Activated CD4-positive, alpha-beta T cell treated with anti-CD3 and anti-CD28 coated beads for 48 hours (primary cell): ENCODE results near the gene KRT38.
A peak's percentile ranks its signal among the peaks of the same experiment; 100 is the strongest.

Experiments
- DNase-seq: peaks from one replicate; pipeline ENCODE4 v3.0.0-alpha.2; 2020

KRT38 gene

GRCh38 chr17:41440531-41441033 is at the start of gene KRT38:
Gene KRT38, minus strand, starts transcription at chr17:41440983. Its CDS starts 62 bp downstream, at chr17:41440921.
- no peak for DNase-seq

GRCh38 chr17:41489531-41489930 is 48.7 kb upstream of the KRT38 start, which contains the start of gene KRT36:
Gene KRT36, minus strand, starts transcription at chr17:41489910. Its CDS starts 46 bp downstream, at chr17:41489864.
- DNase-seq, result no peak

DNA sequence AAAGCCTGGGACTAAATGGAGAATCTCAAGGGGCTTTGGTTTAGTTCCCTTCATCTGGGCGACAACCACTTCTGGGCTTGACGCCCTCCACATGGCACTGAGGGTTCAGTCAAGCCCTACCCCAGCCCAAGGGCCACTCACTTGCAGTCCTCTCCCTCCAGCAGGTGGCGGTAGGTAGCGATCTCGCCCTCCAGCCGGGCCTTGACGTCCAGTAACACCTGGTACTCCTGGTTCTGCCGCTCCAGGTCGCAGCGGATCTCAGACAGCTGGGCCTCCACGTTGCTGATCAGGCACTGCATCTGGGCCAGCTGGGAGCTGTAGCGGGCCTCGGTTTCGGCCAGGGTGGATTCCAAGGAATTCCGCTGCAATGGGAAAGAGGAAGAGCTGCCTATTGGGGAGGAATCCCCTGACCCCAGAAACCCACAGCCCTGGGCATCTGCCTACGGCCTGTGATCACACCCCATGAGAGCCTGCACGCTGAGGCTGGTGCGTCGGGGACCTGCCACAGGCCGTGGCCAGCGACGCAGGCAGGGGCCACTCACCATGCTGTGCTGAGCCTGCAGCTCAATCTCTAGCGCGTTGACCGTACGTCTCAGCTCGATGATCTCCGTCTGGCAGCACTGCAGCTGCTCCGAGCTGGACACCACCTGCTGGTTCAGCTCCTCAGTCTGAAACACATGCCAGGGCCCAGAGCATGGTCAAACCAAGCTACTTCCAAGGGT is 46.2 kb upstream of the KRT38 start:
- DNase-seq, result peak; percentile 70

DNA sequence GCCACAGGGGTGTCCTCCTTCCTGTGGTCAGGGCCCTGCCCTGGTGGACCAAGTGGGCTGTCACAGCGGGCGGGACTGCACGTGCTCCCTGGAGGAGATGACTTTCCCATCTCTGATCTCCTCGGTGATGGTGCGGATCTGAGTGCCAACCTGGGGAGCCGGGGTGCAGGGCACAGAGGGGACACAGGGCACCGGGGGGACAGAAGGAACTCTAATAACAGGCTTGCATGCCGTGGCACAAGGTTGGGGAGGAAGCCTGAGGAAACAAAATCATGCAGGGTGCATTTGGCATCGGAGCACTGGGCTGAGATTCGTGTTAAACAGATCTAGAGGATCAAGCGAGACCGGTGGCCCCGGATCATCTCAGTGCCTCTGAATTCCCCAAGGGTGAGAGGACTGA is 45.5 kb upstream of the KRT38 start:
- no peak for DNase-seq

DNA sequence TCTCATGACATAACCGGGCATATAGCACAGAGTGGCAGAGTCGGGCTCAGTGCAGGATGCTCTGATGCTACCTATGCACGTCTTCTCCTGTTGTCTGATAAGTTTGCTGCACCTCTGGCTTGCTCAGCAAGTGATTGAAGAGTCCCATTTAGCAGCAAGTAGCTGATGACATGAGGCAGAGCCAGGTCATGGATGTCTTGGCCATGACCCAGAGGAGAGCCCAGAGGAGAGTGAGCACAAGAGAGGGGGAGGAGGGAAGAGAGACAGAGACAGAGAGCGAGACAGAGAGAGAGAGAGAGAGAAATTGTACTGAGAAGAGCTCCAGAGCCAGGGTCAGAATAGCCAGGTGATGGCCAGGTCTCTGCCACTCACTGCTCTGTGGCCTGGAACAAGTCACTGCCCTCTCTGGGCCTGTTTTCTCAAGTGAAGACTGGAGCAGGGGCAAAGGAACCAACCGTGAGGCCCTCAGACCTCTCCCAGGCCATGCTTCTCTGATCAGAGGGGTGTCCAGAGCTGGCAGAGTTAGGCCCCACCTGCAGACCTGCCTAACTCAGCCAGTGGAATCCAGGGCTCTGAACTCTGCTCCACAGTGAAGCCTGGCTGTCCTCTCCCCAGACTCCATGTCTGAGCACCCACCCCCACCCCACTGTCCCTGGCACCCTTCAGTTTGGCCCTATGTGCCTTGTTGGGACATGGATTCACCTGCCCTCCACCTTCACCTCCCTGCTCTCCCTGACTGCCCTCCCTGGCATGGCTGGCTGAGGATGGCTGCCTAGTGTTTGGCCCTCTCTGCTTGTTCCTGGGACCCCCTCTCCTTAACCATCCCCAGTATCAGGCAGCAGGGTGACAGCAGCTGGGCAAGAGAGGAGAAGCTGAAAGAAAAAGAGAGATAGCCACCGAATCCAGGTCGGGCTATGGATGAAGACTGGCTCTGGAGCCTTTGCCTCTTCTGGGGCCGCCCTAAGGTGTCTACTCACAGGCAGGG is 44.4 kb upstream of the KRT38 start:
- no peak for DNase-seq

DNA sequence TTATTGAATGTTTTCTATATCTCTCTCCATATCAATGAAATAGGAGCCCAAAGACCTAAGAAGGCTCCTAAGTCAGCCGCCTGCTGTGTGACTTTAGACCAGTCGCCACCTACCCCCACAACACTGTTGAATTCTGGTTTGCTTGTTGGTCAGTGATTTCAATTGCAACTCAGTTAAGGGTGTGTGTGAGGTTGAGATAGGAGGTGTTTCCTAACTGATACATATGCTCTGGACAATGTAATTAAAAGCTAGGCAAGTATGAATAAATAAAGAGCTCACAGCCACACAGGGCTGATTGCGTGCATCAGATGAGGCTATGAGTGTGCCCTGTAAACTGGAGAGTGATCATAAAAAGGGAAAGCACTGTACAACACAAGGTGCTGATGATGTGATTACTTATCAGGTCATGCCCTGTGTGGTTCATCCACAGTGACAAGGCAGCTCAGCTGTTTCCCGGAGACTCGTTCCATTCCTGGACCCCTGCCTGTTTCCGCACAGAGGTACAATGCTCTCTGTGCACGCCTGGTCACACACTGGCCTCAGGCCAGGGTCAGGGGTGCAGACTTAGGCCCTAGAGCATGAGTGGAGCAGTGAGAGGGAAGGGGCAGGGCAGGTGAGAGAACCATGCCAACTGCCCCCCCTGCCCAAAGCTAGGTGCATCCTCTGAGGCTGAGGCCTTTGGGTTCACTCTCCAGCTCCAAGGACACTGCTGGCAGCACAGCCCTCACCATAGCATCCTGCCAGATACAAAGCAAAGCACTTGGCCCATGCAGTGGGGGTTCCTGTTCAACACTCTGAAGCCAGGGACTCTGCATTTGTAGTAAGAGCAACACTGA is 43.4 kb upstream of the KRT38 start:
- DNase-seq, result no peak

GRCh38 chr17:41483531-41483930 is 42.7 kb upstream of the KRT38 start:
- DNase-seq, result no peak

- DNase-seq, result no peak
Observed at GRCh38 chr17:41481036-41481435, 40.3 kb upstream of the KRT38 start, which contains the start of gene KRT35. Gene KRT35, minus strand, starts transcription at chr17:41481151. Its CDS starts 54 bp downstream, at chr17:41481097.

DNA sequence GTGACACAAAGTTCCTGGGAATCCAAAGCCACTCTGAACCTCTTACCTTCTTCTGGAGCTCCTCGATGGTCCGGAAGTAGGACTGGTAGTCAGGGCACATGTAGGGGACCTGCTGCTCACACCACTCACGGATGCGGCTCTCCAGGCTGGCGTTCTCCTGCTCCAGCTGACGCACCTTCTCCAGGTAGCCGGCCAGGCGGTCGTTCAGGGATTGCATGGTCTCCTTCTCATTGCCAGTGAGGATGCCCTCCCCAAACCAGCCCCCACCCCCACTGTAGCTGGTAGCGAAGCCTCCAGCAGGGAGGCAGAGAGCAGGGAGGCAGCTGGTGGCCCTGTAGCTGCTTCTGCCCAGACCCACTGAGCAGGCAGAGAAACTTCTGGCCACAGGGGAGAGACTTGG is 39.8 kb upstream of the KRT38 start:
- DNase-seq, result no peak

GRCh38 chr17:41480136-41480535 is 39.4 kb upstream of the KRT38 start:
- no peak for DNase-seq

- no peak for DNase-seq
Observed at GRCh38 chr17:41478237-41478636, 37.5 kb upstream of the KRT38 start.

DNA sequence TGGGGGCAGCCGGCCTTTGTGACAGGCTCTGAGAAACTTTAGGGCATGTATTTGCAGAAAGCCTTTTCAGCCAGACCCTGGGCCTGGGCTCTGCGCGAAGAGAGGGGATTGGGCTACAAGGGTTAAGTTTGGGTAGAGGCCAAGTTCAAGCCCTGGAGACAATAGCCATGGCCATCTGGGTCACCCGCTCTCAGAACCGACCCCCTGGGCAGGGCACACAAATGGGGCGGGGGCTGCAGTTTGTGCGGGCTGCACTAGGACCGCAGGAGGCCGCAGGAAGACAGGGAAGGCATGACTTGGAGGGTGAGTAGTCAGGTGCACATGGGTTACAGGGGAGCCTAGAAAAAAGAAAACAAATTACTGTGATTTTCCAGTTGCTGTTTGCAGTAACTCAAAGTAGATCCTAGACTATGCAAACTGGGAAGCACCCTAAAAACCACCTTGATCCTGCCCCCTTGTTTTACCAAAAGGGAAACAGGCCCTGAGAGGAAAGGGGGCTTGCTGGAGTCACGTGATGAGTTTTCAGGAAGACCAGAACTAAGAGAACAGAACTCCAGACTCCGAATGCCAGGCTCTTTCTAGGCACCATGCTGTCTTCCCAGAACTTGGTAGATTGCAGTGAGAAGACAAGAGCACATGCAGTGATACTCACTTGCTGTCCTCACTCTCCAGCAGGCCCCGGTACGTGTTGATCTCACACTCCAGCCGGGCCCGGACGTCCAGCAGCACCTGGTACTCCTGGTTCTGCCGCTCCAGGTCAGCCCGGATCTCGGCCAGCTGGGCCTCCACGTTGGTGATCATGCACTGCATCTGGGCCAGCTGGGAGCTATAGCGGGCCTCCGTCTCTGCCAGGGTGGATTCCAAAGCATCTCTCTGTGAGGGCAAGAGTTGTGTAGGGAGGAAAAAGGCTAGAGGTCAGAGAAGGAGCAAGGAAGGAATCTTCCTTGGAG is 36.4 kb upstream of the KRT38 start:
- DNase-seq, result no peak

- no peak for DNase-seq
Observed at GRCh38 chr17:41475421-41475820, 34.6 kb upstream of the KRT38 start.

DNA sequence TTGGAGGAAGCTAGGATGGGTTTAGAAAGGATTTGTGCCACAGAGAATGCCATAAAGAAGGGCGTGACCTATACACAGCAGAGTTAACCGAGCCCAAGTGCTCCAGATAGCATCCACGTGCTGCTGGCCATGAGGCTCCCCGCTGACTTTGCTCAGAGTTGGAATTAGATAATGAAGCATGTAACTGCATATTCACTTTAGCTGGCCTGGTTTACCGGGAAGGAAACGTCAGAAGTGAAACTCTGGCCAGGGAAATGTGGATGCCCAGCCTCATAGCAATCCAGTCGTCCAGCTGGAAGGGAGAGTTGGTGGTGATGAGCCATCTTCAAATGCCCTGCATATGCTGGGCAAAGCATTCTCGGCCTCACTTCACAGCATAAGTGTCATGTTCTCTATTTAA is 34.1 kb upstream of the KRT38 start:
- no peak for DNase-seq

GRCh38 chr17:41468346-41468745 is 27.6 kb upstream of the KRT38 start:
- DNase-seq, result no peak

GRCh38 chr17:41467561-41467960 is 26.8 kb upstream of the KRT38 start:
- no peak for DNase-seq

GRCh38 chr17:41466988-41467387 is 26.2 kb upstream of the KRT38 start, which contains the start of gene KRT32:
Gene KRT32, minus strand, starts transcription at chr17:41467386. Its CDS starts 61 bp downstream, at chr17:41467325.
- DNase-seq, result no peak

DNA sequence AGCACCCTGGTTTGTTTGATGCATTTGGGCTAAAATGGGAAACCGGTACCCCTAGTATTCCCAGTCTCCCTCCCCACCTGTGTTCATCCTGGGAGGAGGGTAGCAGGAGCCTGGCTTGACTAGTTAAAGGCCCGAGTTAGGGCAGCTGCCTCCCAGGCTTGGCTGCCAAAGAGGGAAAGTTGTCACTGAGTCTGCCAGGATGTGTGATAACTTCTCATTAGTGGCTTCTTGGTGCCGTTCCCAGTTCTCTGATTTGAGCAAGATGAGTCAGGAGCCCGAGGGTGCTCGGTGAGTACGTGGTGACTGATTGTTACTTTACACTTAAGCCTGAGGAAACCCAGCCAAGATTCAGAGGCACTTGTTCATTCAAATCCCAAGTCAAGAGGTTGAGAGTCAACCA is 23.9 kb upstream of the KRT38 start:
- DNase-seq, result no peak

DNA sequence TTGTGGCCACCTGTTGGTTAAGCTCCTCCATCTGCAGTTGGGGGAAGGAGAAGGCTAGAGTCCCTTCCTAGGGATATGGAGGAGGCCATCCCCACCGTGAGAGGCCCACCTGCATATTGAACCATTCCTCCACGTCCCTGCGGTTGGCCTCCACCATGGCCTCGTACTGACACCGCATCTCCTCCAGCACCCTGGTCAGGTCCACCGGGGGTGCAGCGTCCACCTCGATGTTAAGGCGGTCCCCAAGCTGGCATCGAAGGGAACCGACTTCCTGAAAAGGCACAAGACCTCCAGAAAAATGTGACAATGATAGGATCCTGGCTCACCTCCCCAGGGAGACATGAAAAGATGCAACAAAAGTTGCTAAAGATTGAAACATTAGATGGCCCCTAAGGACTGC is 23.4 kb upstream of the KRT38 start:
- no peak for DNase-seq

- DNase-seq, result no peak
Observed at GRCh38 chr17:41463746-41464145, 23.0 kb upstream of the KRT38 start.

GRCh38 chr17:41462705-41463104 is 21.9 kb upstream of the KRT38 start:
- DNase-seq, result no peak
